GM12874 (cell line): ENCODE results near the gene GUCY1B1.

ENCODE experiments used
- CTCF ChIP-seq: IDR thresholded peaks from 2 replicates; pipeline ENCODE4 v1.5.1; 2011; ENCODE audit warnings: low read depth, mild to moderate bottlenecking, control low read depth, low read length, moderate library complexity; ENCODE audit not compliant: insufficient read depth

The GUCY1B1 gene

GRCh38 chr4:155773196-155773800 lies 14.5 kb downstream of the GUCY1B1 start:
- TF ChIP-seq CTCF = no peak

DNA sequence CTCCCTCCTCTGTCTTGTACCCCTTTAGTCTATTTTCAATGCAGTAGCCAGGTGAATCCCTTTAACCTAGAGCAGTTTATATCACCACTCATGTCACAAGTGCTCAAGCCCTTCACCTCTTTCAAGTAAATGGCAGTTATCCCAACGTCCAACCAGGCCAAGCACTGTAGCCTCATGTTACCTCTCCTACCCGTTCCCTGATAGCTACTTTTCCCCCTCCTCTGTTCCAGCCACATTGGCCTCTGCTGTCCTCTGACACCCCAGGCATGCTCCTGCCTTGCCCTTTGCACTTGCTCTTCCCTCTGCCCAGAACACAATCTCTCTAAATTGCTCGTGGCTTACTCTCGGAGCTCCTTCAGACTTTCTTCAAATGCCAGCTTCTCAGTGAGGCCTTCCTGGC lies 15.2 kb downstream of the GUCY1B1 start:
- no peak for TF ChIP-seq CTCF

- no peak for TF ChIP-seq CTCF
Observed at GRCh38 chr4:155777971-155778735, 19.3 kb downstream of the GUCY1B1 start.

DNA sequence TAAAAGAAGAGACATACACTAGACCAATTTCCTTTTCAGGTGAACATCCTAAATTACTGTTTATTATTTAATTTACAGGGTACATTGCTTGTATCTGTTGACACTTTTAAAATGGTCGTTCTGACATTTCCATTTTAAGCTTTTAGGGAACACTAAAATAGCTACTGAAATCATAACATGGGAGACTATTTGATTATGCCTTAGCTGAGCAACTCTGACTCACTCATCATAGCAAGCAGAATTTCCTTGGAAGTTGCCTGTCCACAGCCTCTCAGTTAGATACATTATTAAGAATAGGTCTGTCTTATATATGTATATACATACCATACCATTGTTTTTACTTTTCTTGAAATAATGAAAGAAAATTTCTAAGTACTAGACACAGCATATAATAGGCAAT lies 22.0 kb downstream of the GUCY1B1 start:
- no peak for TF ChIP-seq CTCF

DNA sequence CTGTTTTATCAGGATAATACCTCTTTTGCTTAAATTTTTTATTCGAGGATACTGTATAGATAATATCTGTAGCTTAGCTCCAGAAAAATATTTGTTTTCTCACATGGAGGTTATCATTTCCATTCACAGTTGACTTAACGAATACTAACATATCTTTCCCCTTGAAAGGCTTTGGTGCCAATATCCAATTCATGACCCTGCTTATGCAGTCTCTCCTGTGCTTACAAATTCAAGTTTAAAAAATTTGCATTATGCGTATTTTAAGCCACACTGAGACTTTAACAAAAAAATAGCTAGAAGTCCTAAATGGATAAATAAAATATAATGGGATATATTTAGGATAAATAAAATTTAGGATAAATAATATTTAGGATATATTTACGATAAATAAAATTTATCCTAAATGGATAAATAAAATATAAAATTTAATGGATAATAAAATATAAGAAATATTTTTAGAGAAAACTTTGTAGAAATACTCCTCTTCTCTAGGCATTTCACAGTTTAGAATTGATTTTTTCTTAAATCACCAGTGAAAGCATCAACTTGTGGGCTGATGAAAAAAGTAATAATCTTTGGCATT lies 22.5 kb downstream of the GUCY1B1 start:
- TF ChIP-seq CTCF = no peak

DNA sequence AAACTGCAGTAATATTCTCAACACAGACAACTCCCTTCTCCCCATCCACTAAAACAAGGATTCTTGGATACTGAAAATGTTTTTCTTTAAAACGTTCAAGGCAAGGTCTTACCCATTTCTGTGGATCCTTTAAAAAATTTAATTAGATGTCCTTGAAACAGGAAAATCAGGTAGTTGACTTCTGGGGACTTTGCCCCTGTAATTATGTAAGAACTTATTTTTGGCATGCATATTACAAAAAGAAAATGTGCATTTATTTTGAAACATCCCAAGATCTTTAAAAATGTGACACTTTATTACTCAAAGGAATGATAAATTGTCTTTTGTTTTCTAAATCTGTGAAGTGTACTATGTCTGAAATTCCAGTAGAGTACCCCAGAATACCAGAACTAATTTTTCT lies 25.8 kb downstream of the GUCY1B1 start:
- no peak for TF ChIP-seq CTCF

- TF ChIP-seq CTCF = no peak
Observed at GRCh38 chr4:155785828-155786227, 27.0 kb downstream of the GUCY1B1 start.
